K562 (cell line): ENCODE measurements around the gene CLDN7. TPM values are rescaled to one million over a fixed set of nuclear protein-coding genes. Genes with fewer than 3 reads are reported as not detected.

ENCODE experiments used
- ARNT ChIP-seq, 2 experiments: fragments of 450-650 bp; IDR thresholded peaks; 2 replicates each; pipeline ENCODE4 v1.6.1; 2016; ENCODE audit warnings: mild to moderate bottlenecking in 1 of 2
- BRF1 ChIP-seq: IDR thresholded peaks from 3 replicates; pipeline ENCODE4 v1.6.1; 2011; ENCODE audit warnings: borderline replicate concordance, mild to moderate bottlenecking; ENCODE audit not compliant: insufficient read length; ENCODE audit errors: extremely low read depth
- CBFA2T3 ChIP-seq: fragments of 450-650 bp; IDR thresholded peaks from 2 replicates; pipeline ENCODE4 v1.6.1; 2017
- CTCF ChIP-seq, 3 experiments: IDR thresholded peaks in 2 of 3; conservative IDR thresholded peaks in 1 of 3; 2 replicates each; pipeline ENCODE4 v1.5.1; 2011 to 2012; ENCODE audit warnings: low read length in 3 of 3, mild to moderate bottlenecking in 3 of 3, control low read depth in 2 of 3, improper control_type of control experiment in 1 of 3, inconsistent platforms in 1 of 3, low read depth in 1 of 3, mixed read lengths in 1 of 3, moderate library complexity in 1 of 3; ENCODE audit not compliant: insufficient read depth in 2 of 3
- E2F8 ChIP-seq: fragments of 450-650 bp; IDR thresholded peaks from 2 replicates; pipeline ENCODE4 v1.7.1; 2018; ENCODE audit warnings: mild to moderate bottlenecking, low read depth; ENCODE audit not compliant: partially characterized antibody
- GABPA ChIP-seq: fragments of 200-800 bp; sonication (Bioruptor generic); conservative IDR thresholded peaks from 2 replicates; pipeline ENCODE4 v1.6.1; 2016; ENCODE audit warnings: low read depth, missing genetic modification characterization, missing compliant biosample characterization
- HDAC2 ChIP-seq: fragments of 450-650 bp; IDR thresholded peaks from 2 replicates; pipeline ENCODE4 v1.6.1; 2016; ENCODE audit warnings: mild to moderate bottlenecking
- MEF2D ChIP-seq: conservative IDR thresholded peaks from 2 replicates; pipeline ENCODE4 v1.6.1; 2016; ENCODE audit warnings: low read depth, missing genetic modification characterization, missing compliant biosample characterization
- NFRKB ChIP-seq: fragments of 450-650 bp; IDR thresholded peaks from 2 replicates; pipeline ENCODE4 v1.6.1; 2016; ENCODE audit warnings: low read depth
- PKNOX1 ChIP-seq: fragments of 450-650 bp; IDR thresholded peaks from 2 replicates; pipeline ENCODE4 v1.6.1; 2016
- POLR2A ChIP-seq: fragments of 450-650 bp; conservative IDR thresholded peaks from 2 replicates; pipeline ENCODE4 v1.6.1; 2016
- RBFOX2 ChIP-seq: fragments of 200-400 bp; formaldehyde crosslinking; IDR thresholded peaks from 2 replicates; pipeline ENCODE4 v1.6.1; 2017; ENCODE audit warnings: low read depth, mild to moderate bottlenecking, low read length, moderate library complexity
- VEZF1 ChIP-seq: fragments of 200-800 bp; sonication (Bioruptor generic); IDR thresholded peaks from 2 replicates; pipeline ENCODE4 v1.6.1; 2017; ENCODE audit warnings: missing genetic modification characterization, missing compliant biosample characterization
- WHSC1 ChIP-seq: IDR thresholded peaks from one replicate; pipeline ENCODE4 v1.6.1; 2012; ENCODE audit warnings: low read length, control low read depth, inconsistent platforms
- ZFX ChIP-seq: sonication (generic); formaldehyde crosslinking; IDR thresholded peaks from 2 replicates; pipeline ENCODE4 v1.8.0; 2022; ENCODE audit warnings: mild to moderate bottlenecking, missing genetic modification reagents, moderate library complexity
- ZNF263 ChIP-seq: sonication (generic); formaldehyde crosslinking; IDR thresholded peaks from 2 replicates; pipeline ENCODE4 v1.8.0; 2022; ENCODE audit warnings: mild to moderate bottlenecking, missing genetic modification reagents, borderline replicate concordance
- ZNF280A ChIP-seq: fragments of 450-650 bp; IDR thresholded peaks from 2 replicates; pipeline ENCODE4 v1.6.1; 2018; ENCODE audit warnings: mild to moderate bottlenecking, low read depth; ENCODE audit not compliant: partially characterized antibody
- polyA plus RNA-seq, 8 experiments: library from polyadenylated mRNA; depleted of rRNA in 4 of 8; stranded (reverse) in 5 of 8; unstranded in 3 of 8; fragments of >200 nt; fragmentation: Nextera tagmentation in 2 of 8; fragmentation: Illumina TruSeq in 1 of 8; extraction: Ambion mirVana in 2 of 8; extraction: Trizol in 1 of 8; gene quantifications; 2 replicates each; pipeline versions ENCODE4 v1.2.1 to v1.2.3, GENCODE V29; 2011 to 2014; ENCODE audit warnings: inconsistent platforms in 1 of 8, missing spikeins in 1 of 8
- total RNA-seq, 7 experiments: library from RNA; depleted of rRNA in 6 of 7; stranded (reverse); fragments of >200 nt in 6 of 7; fragmentation: Illumina TruSeq in 2 of 7; extraction: Trizol in 2 of 7; gene quantifications; 2 replicates each; pipeline versions ENCODE4 v1.2.1 to v1.2.3, GENCODE V29; 2011 to 2021; ENCODE audit warnings: low replicate concordance in 1 of 7

Gene CLDN7
- total and polyA plus RNA-seq, 9 of the 15 experiments (the other 6 are each of a cell fraction or from before 2014, with no cell fraction given): 2.2 to 14.5 (median 7.6) TPM

- TF ChIP-seq CTCF (IDR thresholded peaks at IDR 0.05 in 2 of 3, conservative IDR thresholded peaks at IDR 0.05 in 1 of 3; ENCODE audit: insufficient read depth in 2 of 3, low read depth in 1 of 3, low read length in 3 of 3) (no peak), NFRKB (0 out of 2 replicates have a peak, but pooled peaks have one; percentile 70), BRF1 (no peak), E2F8 (peak; percentile 55), WHSC1 (no peak), RBFOX2 (peak; percentile 58; the same call in 1 of the 2 replicates), PKNOX1 (peak; percentile 11; the same call in 1 of the 2 replicates), ZFX (peak; percentile 36), CBFA2T3 (peak; percentile 21; the same call in 1 of the 2 replicates), VEZF1 (CRISPR knock-in tag) (peak; percentile 42; the same call in 1 of the 2 replicates), HDAC2 (peak; percentile 76), POLR2A (peak; percentile 58), ZNF263 (CRISPR knock-in tag) (peak; percentile 75), ZNF280A (no peak), ARNT (IDR thresholded peaks at IDR 0.05) (peak; percentile 45 to 72; a peak in 2 of 4 replicates), MEF2D (tag) (0 out of 2 replicates have a peak, but pooled peaks have one; percentile 33), GABPA (tag) (0 out of 2 replicates have a peak, but pooled peaks have one; percentile 35)
These were observed 890 bp upstream of the CLDN7 start (continued) for GRCh38 chr17:7262935-7263800.
